Effector memory CD4-positive, alpha-beta T cell (primary cell): ENCODE measurements around the gene C11orf87.

Source experiments
- DNase-seq, 3 donors: peaks; one replicate each; pipeline ENCODE4 v3.0.0-alpha.2; 2020
- H3K27ac ChIP-seq: 2 replicates; pipeline ENCODE4 v1.7.0; 2013; ENCODE audit warnings: mild to moderate bottlenecking, low read length, moderate library complexity; ENCODE audit not compliant: insufficient read depth, poor library complexity, severe bottlenecking
- H3K27me3 ChIP-seq: replicated peaks from 2 replicates; pipeline ENCODE4 v1.7.0; 2013; ENCODE audit warnings: mild to moderate bottlenecking, low read length; ENCODE audit not compliant: insufficient read depth, control insufficient read depth, poor library complexity, severe bottlenecking
- H3K36me3 ChIP-seq: 2 replicates; pipeline ENCODE4 v1.7.0; 2013; ENCODE audit warnings: mild to moderate bottlenecking, low read length, moderate library complexity; ENCODE audit not compliant: control insufficient read depth, insufficient read depth
- H3K4me1 ChIP-seq: 2 replicates; pipeline ENCODE4 v1.7.0; 2013; ENCODE audit warnings: low read length, mild to moderate bottlenecking; ENCODE audit not compliant: control insufficient read depth, insufficient read depth, poor library complexity, severe bottlenecking
- H3K4me3 ChIP-seq: 2 replicates; pipeline ENCODE4 v1.7.0; 2013; ENCODE audit warnings: low read length, low read depth, mild to moderate bottlenecking; ENCODE audit not compliant: insufficient read depth, poor library complexity, severe bottlenecking
- H3K9me3 ChIP-seq: 2 replicates; pipeline ENCODE4 v1.7.0; 2013; ENCODE audit warnings: mild to moderate bottlenecking, low read length, moderate library complexity; ENCODE audit not compliant: control insufficient read depth

The C11orf87 gene

GRCh38 chr11:109405671-109406070 lies 16.3 kb upstream of the C11orf87 start:
- H3K9me3 ChIP-seq = no peaks in the 10 kb centered on the region
- H3K27me3 ChIP-seq = no peaks in the 10 kb centered on the region
- no peaks in the 10 kb centered on the region for H3K4me1 ChIP-seq
- H3K27ac ChIP-seq = no peak overlapping the region
- no peak for DNase-seq
- no peaks in the 10 kb centered on the region for H3K36me3 ChIP-seq
- no peak overlapping the region for H3K4me3 ChIP-seq

DNA sequence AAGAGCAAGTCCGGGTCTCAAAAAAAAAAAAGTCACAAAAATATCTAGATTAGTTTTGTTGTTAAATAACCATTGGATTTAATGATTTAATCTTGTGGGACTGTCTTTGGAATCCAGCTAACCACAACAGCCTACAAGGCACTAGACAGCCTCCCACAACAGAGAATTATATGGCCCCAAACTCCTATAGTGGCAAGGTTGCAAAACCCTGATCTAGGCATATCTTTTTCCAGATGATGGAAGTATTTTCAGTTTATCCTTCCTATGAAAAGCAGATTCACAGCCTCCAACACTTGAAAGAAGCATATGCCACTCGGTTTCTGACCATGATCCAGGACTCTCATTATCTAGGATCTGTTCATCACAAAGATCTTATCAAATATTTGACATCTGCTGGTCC lies 5.4 kb upstream of the C11orf87 start:
- no peaks in the 10 kb centered on the region for H3K27me3 ChIP-seq
- no peak for DNase-seq
- H3K4me1 ChIP-seq = no peaks in the 10 kb centered on the region
- H3K36me3 ChIP-seq = no peaks in the 10 kb centered on the region
- no peak overlapping the region for H3K27ac ChIP-seq
- no peaks in the 10 kb centered on the region for H3K9me3 ChIP-seq
- H3K4me3 ChIP-seq = no peak overlapping the region

- Histone ChIP-seq H3K27me3 (peaks cover 4% of the 10 kb centered on the region), H3K36me3 (no peaks in the 10 kb centered on the region), H3K4me3 (no peak overlapping the region), H3K9me3 (no peaks in the 10 kb centered on the region), H3K27ac (no peak overlapping the region), H3K4me1 (no peaks in the 10 kb centered on the region)
- DNase-seq = no peak
Observed at GRCh38 chr11:109422870-109423465, 978 bp downstream of the C11orf87 start.

DNA sequence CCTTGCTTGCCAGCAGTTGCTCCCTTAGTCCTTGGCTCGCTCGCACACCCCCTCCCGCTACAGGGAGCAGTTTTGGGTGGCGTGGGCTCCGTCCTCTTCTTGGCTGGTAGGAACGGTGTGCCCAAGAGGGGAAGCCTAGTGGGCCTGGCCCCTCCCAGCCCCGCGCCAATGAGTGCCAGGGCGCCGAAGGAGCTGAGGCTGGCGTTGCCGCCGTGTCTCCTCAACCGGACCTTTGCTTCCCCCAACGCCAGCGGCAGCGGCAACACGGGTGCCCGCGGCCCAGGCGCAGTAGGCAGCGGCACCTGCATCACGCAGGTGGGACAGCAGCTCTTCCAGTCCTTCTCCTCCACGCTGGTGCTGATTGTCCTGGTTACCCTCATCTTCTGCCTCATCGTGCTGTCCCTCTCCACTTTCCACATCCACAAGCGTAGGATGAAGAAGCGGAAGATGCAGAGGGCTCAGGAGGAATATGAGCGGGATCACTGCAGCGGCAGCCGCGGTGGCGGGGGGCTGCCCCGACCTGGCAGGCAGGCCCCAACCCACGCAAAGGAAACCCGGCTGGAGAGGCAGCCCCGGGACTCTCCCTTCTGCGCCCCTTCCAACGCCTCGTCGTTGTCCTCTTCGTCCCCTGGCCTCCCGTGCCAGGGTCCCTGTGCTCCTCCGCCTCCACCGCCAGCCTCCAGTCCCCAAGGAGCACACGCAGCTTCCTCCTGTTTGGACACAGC lies 1.6 kb downstream of the C11orf87 start:
- Histone ChIP-seq H3K9me3 (no peaks in the 10 kb centered on the region), H3K27ac (no peak overlapping the region), H3K4me3 (no peak overlapping the region), H3K27me3 (peaks cover 4% of the 10 kb centered on the region), H3K4me1 (no peaks in the 10 kb centered on the region), H3K36me3 (no peaks in the 10 kb centered on the region)
- no peak for DNase-seq

DNA sequence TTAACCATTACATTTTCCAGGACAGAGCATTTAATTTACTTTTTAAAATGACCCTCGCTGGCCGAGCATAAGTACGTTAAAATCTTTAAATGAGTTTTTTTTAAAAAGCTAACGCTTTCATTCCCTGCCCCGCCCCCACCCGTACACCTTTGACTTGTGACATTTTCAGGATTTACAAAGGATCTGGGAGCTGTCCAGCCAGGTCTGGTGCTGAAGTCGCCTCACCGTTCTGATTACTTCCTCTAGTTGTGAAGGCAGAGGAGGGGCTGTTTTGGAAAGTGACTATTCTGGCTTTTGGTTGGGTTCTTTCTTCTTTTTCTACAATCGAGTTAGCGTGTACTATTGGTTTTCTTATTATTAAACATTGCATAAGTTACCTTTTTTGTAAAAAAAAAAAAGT lies 2.9 kb downstream of the C11orf87 start:
- H3K4me1 ChIP-seq = no peaks in the 10 kb centered on the region
- peaks cover 4% of the 10 kb centered on the region for H3K27me3 ChIP-seq
- H3K4me3 ChIP-seq = no peak overlapping the region
- H3K27ac ChIP-seq = no peak overlapping the region
- DNase-seq = no peak
- no peaks in the 10 kb centered on the region for H3K9me3 ChIP-seq
- H3K36me3 ChIP-seq = no peaks in the 10 kb centered on the region

DNA sequence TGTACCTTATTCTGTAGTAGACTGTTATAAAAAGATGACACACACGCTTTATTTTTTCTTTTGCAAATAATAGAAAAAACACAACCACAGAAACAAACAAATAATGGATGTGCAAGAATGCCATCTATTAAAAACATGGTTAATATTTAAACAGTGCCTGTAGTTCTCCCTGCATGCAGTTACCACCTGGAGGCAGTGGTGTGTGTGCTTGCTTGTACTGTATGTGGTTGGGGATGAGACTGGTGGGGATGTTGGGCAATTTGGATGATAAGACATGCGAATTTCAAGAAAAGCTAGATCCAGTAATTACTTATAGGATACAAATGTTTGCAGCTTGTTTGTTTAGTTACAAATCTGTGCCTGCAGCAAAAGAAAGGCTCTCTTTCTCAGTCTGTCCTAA lies 3.6 kb downstream of the C11orf87 start:
- Histone ChIP-seq H3K9me3 (no peaks in the 10 kb centered on the region), H3K4me3 (no peak overlapping the region), H3K27ac (no peak overlapping the region), H3K4me1 (no peaks in the 10 kb centered on the region), H3K27me3 (peaks cover 4% of the 10 kb centered on the region), H3K36me3 (no peaks in the 10 kb centered on the region)
- no peak for DNase-seq

DNA sequence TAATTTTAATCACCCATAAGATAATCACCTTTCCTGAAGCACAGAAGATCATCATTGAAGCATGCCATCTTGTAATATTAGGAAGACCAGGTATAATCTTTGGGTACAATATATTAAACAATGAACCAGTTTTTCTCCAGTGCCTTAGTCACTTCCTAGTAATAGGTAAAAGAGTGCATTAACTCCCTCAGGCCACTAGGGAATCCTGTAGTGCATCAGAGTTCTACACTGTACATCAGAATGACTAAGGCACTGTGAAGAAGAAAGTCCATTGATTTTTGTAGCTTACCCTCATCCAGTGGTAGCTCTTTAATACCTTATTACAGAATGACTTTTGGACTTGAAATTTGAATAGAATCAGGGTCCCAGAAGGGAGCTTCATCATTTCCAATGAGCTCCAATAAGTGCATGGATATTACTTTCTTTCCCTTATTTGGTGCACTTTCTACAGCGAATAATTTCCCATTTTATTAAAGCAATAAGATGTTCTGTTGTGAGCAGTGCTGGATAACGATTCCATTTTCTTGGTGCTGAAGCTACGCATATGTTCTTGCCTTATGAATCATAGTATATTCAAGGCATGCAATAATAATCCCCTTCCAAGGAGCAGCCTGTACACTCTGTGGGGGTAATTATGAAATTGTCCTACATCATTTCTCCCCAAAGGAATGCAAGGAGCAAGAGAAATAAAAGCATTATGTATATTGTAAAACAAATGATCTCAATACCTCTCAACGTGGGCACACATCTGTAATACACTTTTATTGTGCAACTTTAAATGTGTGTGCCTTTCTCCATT lies 4.7 kb downstream of the C11orf87 start:
- Histone ChIP-seq H3K36me3 (no peaks in the 10 kb centered on the region), H3K9me3 (no peaks in the 10 kb centered on the region), H3K27ac (no peak overlapping the region), H3K4me1 (no peaks in the 10 kb centered on the region), H3K4me3 (no peak overlapping the region), H3K27me3 (peaks cover 4% of the 10 kb centered on the region)
- no peak for DNase-seq

DNA sequence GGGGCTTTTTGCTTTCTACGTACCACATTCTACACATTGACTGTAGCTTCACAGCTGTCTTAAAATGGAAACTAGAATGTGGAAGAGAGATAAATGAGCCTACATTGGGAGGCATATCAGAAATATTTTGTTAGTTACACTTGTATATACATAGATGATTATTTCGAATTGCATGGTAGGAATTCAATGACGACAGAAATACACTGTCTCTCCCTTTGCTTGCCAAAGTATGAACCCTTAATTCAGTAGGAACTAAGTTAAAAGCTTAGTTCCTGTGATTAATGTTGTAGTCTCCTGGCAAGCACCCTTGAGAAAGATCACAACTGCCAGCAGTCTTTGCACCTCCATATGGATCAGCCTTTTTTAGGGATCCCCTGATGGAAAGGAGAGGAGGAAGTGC lies 10.1 kb downstream of the C11orf87 start:
- H3K9me3 ChIP-seq = no peaks in the 10 kb centered on the region

GRCh38 chr11:109433753-109434256 lies 11.8 kb downstream of the C11orf87 start:
- Histone ChIP-seq H3K36me3 (no peaks in the 10 kb centered on the region), H3K9me3 (no peaks in the 10 kb centered on the region), H3K4me1 (no peaks in the 10 kb centered on the region), H3K4me3 (no peak overlapping the region), H3K27me3 (no peaks in the 10 kb centered on the region), H3K27ac (no peak overlapping the region)
- DNase-seq = no peak

More for the DNA sequence above, 10.1 kb downstream of the C11orf87 start:
- Histone ChIP-seq H3K4me1 (no peaks in the 10 kb centered on the region), H3K27ac (no peak overlapping the region), H3K27me3 (no peaks in the 10 kb centered on the region), H3K4me3 (no peak overlapping the region), H3K36me3 (no peaks in the 10 kb centered on the region)
- DNase-seq = no peak
